Breast epithelium (tissue), 3 donors: Measurements from ENCODE around the gene BIRC6.

Experiments used
- CTCF ChIP-seq, 3 donors: fragments of 450-650 bp; IDR thresholded peaks; one replicate each; pipeline ENCODE4 v1.5.1; 2016 to 2017; ENCODE audit warnings: antibody characterized with exemption in 3 of 3, mild to moderate bottlenecking in 3 of 3, moderate library complexity in 3 of 3
- POLR2A ChIP-seq: fragments of 450-650 bp; IDR thresholded peaks from one replicate; pipeline ENCODE4 v1.6.1; 2016; ENCODE audit warnings: antibody characterized with exemption, mild to moderate bottlenecking, moderate library complexity

DNA sequence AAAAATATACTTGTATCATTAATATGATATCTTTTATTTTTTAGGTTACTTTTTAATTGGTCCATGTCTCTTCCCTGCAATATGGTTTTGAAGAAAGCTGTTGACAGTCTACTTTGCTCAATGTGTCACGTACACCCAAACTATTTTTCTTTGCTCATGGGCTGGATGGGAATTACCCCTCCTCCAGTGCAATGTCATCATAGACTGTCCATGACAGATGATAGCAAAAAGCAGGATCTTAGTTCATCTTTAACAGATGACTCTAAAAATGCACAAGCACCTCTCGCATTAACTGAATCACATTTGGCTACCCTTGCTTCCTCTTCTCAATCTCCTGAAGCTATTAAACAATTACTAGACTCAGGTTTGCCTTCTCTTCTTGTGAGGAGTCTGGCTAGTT lies 158.1 kb downstream of the BIRC6 start:
- TF ChIP-seq POLR2A (no peak), CTCF (IDR thresholded peaks at IDR 0.05) (no peak)
